K562 (cell line): ENCODE results near the gene TMEM191C. TPM values are rescaled to one million over a fixed set of nuclear protein-coding genes. Genes with fewer than 3 reads are reported as not detected.

Source experiments
- GTF2F1 ChIP-seq: IDR thresholded peaks from 2 replicates; pipeline ENCODE4 v1.6.1; 2011; ENCODE audit warnings: low read depth, low read length, improper control_type of control experiment
- KDM5B ChIP-seq: fragments of 200-600 bp; sonication (generic); IDR thresholded peaks from 2 replicates; pipeline ENCODE4 v1.6.1; 2012; ENCODE audit warnings: low read depth, mild to moderate bottlenecking, moderate library complexity, low read length, control low read depth, inconsistent platforms; ENCODE audit not compliant: insufficient replicate concordance
- MXI1 ChIP-seq: IDR thresholded peaks from 2 replicates; pipeline ENCODE4 v1.6.1; 2011; ENCODE audit warnings: low read depth, mild to moderate bottlenecking, improper control_type of control experiment, low read length
- POLR2B ChIP-seq: fragments of 450-650 bp; IDR thresholded peaks from 2 replicates; pipeline ENCODE4 v1.6.1; 2018; ENCODE audit warnings: low read depth; ENCODE audit not compliant: partially characterized antibody
- RBBP5 ChIP-seq: fragments of 200-600 bp; sonication (generic); IDR thresholded peaks from 2 replicates; pipeline ENCODE4 v1.6.1; 2012; ENCODE audit warnings: borderline replicate concordance, mild to moderate bottlenecking, low read length, control low read depth, inconsistent platforms; ENCODE audit not compliant: insufficient read depth, poor library complexity, severe bottlenecking
- RBM34 ChIP-seq: fragments of 200-400 bp; formaldehyde crosslinking; IDR thresholded peaks from 2 replicates; pipeline ENCODE4 v1.6.1; 2018; ENCODE audit warnings: low read length, borderline replicate concordance; ENCODE audit not compliant: insufficient read depth
- SIRT6 ChIP-seq: IDR thresholded peaks from one replicate; pipeline ENCODE4 v1.6.1; 2012; ENCODE audit warnings: low read depth, mild to moderate bottlenecking, control low read depth, inconsistent platforms, low read length, moderate library complexity
- SNRNP70 ChIP-seq: fragments of 200-400 bp; formaldehyde crosslinking; optimal IDR thresholded peaks from 2 replicates; pipeline ENCODE3; 2017; ENCODE audit warnings: low read depth, low read length
- TEAD4 ChIP-seq, 2 experiments: sonication (generic) in 1 of 2; formaldehyde crosslinking in 1 of 2; IDR thresholded peaks; 2 replicates each; pipeline versions ENCODE4 v1.6.1 to v1.8.0; 2012 to 2022; ENCODE audit warnings: borderline replicate concordance in 1 of 2, inconsistent platforms in 1 of 2, low read length in 1 of 2, mild to moderate bottlenecking in 1 of 2, missing genetic modification reagents in 1 of 2
- ZBTB1 ChIP-seq: sonication (generic); formaldehyde crosslinking; IDR thresholded peaks from 2 replicates; pipeline ENCODE4 v1.8.1; 2023; ENCODE audit warnings: missing genetic modification reagents, low read depth, mild to moderate bottlenecking, borderline replicate concordance
- ZNF232 ChIP-seq: sonication (generic); formaldehyde crosslinking; IDR thresholded peaks from 2 replicates; pipeline ENCODE4 v1.8.0; 2022; ENCODE audit warnings: mild to moderate bottlenecking, missing genetic modification reagents
- ZNF551 ChIP-seq: fragments of 250-450 bp; sonication (Bioruptor Pico); IDR thresholded peaks from 2 replicates; pipeline ENCODE4 v1.5.0; 2021; ENCODE audit warnings: mild to moderate bottlenecking, moderate library complexity
- ZNF717 ChIP-seq: fragments of 250-450 bp; sonication (Bioruptor Pico); IDR thresholded peaks from 2 replicates; pipeline ENCODE4 v1.5.0; 2021
- polyA plus RNA-seq, 8 experiments: library from polyadenylated mRNA; depleted of rRNA in 4 of 8; stranded (reverse) in 5 of 8; unstranded in 3 of 8; fragments of >200 nt; fragmentation: Nextera tagmentation in 2 of 8; fragmentation: Illumina TruSeq in 1 of 8; extraction: Ambion mirVana in 2 of 8; extraction: Trizol in 1 of 8; gene quantifications; 2 replicates each; pipeline versions ENCODE4 v1.2.1 to v1.2.3, GENCODE V29; 2011 to 2014; ENCODE audit warnings: inconsistent platforms in 1 of 8, missing spikeins in 1 of 8
- total RNA-seq, 7 experiments: library from RNA; depleted of rRNA in 6 of 7; stranded (reverse); fragments of >200 nt in 6 of 7; fragmentation: Illumina TruSeq in 2 of 7; extraction: Trizol in 2 of 7; gene quantifications; 2 replicates each; pipeline versions ENCODE4 v1.2.1 to v1.2.3, GENCODE V29; 2011 to 2021; ENCODE audit warnings: low replicate concordance in 1 of 7
- TF ChIP-seq, protein P1 (sequence below), 2 experiments: fragments of 450-650 bp; formaldehyde crosslinking in 1 of 2; IDR thresholded peaks; 2 replicates each; pipeline versions ENCODE4 v1.4.0 to v1.6.1; 2014 to 2020; ENCODE audit warnings: mild to moderate bottlenecking in 2 of 2, borderline replicate concordance in 1 of 2, low read depth in 1 of 2
- TF ChIP-seq, protein P2 (sequence below): fragments of 250-450 bp; sonication (Bioruptor Pico); IDR thresholded peaks from 2 replicates; pipeline ENCODE4 v1.5.0; 2020; ENCODE audit warnings: mild to moderate bottlenecking, borderline replicate concordance

TMEM191C gene
- total and polyA plus RNA-seq, 9 of the 15 experiments (the other 6 are each of a cell fraction or from before 2014, with no cell fraction given) = 0.15 to 7.1 (median 1.1) TPM

GRCh38 chr22:21451545-21452520 is 15.4 kb upstream of the TMEM191C start (continued):
- peak; percentile 39 for TF ChIP-seq RBBP5
- TF ChIP-seq GTF2F1 = no peak
- peak; percentile 11; the same call in 1 of the 2 replicates for TF ChIP-seq TEAD4 (IDR thresholded peaks at IDR 0.05; ENCODE audit: low read length)
- no peak for TF ChIP-seq TEAD4 (CRISPR knock-in tag; IDR thresholded peaks at IDR 0.05; ENCODE audit: borderline replicate concordance)
- TF ChIP-seq MXI1 = no peak
- TF ChIP-seq ZBTB1 (CRISPR knock-in tag) = peak; percentile 50; the same call in 1 of the 2 replicates
- TF ChIP-seq KDM5B = no peak
- TF ChIP-seq RBM34 = no peak
- 0 out of 2 replicates have a peak, but pooled peaks have one; percentile 11 for TF ChIP-seq ZNF232 (CRISPR knock-in tag)
- TF ChIP-seq ZNF717 (CRISPR knock-in tag) = peak; percentile 52; the same call in 1 of the 2 replicates
- TF ChIP-seq, protein P1, sequence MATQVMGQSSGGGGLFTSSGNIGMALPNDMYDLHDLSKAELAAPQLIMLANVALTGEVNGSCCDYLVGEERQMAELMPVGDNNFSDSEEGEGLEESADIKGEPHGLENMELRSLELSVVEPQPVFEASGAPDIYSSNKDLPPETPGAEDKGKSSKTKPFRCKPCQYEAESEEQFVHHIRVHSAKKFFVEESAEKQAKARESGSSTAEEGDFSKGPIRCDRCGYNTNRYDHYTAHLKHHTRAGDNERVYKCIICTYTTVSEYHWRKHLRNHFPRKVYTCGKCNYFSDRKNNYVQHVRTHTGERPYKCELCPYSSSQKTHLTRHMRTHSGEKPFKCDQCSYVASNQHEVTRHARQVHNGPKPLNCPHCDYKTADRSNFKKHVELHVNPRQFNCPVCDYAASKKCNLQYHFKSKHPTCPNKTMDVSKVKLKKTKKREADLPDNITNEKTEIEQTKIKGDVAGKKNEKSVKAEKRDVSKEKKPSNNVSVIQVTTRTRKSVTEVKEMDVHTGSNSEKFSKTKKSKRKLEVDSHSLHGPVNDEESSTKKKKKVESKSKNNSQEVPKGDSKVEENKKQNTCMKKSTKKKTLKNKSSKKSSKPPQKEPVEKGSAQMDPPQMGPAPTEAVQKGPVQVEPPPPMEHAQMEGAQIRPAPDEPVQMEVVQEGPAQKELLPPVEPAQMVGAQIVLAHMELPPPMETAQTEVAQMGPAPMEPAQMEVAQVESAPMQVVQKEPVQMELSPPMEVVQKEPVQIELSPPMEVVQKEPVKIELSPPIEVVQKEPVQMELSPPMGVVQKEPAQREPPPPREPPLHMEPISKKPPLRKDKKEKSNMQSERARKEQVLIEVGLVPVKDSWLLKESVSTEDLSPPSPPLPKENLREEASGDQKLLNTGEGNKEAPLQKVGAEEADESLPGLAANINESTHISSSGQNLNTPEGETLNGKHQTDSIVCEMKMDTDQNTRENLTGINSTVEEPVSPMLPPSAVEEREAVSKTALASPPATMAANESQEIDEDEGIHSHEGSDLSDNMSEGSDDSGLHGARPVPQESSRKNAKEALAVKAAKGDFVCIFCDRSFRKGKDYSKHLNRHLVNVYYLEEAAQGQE (IDR thresholded peaks at IDR 0.05; ENCODE audit: borderline replicate concordance) = no peak
- TF ChIP-seq, protein P1 (CRISPR knock-in tag; IDR thresholded peaks at IDR 0.05; ENCODE audit: low read depth) = peak; percentile 48; the same call in 1 of the 2 replicates
- TF ChIP-seq, protein P2, sequence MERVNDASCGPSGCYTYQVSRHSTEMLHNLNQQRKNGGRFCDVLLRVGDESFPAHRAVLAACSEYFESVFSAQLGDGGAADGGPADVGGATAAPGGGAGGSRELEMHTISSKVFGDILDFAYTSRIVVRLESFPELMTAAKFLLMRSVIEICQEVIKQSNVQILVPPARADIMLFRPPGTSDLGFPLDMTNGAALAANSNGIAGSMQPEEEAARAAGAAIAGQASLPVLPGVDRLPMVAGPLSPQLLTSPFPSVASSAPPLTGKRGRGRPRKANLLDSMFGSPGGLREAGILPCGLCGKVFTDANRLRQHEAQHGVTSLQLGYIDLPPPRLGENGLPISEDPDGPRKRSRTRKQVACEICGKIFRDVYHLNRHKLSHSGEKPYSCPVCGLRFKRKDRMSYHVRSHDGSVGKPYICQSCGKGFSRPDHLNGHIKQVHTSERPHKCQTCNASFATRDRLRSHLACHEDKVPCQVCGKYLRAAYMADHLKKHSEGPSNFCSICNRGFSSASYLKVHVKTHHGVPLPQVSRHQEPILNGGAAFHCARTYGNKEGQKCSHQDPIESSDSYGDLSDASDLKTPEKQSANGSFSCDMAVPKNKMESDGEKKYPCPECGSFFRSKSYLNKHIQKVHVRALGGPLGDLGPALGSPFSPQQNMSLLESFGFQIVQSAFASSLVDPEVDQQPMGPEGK (CRISPR knock-in tag) = 0 out of 2 replicates have a peak, but pooled peaks have one; percentile 53
- TF ChIP-seq POLR2B = peak; percentile 65
- peak; percentile 81 for TF ChIP-seq SNRNP70
- peak; percentile 69 for TF ChIP-seq SIRT6
- TF ChIP-seq ZNF551 (CRISPR knock-in tag) = peak; percentile 73; the same call in 1 of the 2 replicates
